Neural crest cell (in vitro differentiated cells): ENCODE data around the gene F12. TPM values are rescaled to one million over a fixed set of nuclear protein-coding genes. Genes with fewer than 3 reads are reported as not detected.
A peak's percentile ranks its signal among the peaks of the same experiment; 100 is the strongest.

Experiments used
- DNase-seq: peaks from one replicate; pipeline ENCODE4 v3.0.0; 2021; ENCODE audit warnings: low read depth, mixed read lengths, low spot score
- H3K27ac Mint-ChIP-seq: one replicate; pipeline ENCODE4 v1.8.0; 2021; ENCODE audit warnings: mild to moderate bottlenecking, mixed read lengths; ENCODE audit not compliant: unreplicated experiment
- H3K27me3 Mint-ChIP-seq: 2 replicates; pipeline ENCODE4 v1.8.0; 2021; ENCODE audit warnings: low read depth, mild to moderate bottlenecking, mixed read lengths
- H3K36me3 Mint-ChIP-seq: 2 replicates; pipeline ENCODE4 v1.8.0; 2021; ENCODE audit warnings: low read depth, mild to moderate bottlenecking, mixed read lengths
- H3K4me1 Mint-ChIP-seq: 2 replicates; pipeline ENCODE4 v1.8.0; 2021; ENCODE audit warnings: mixed read lengths
- H3K4me3 Mint-ChIP-seq: one replicate; pipeline ENCODE4 v1.8.0; 2021; ENCODE audit warnings: mild to moderate bottlenecking, mixed read lengths
- H3K9me3 Mint-ChIP-seq: 2 replicates; pipeline ENCODE4 v1.8.0; 2021; ENCODE audit warnings: mixed read lengths
- total RNA-seq: library from RNA; stranded (reverse); gene quantifications from 2 replicates; pipeline ENCODE4 v1.2.1, GENCODE V29; 2021
- TF ChIP-seq, protein P1 (sequence below): fragments of 200-600 bp; sonication (generic); conservative IDR thresholded peaks from 2 replicates; pipeline ENCODE4 v1.5.0; 2021; ENCODE audit warnings: antibody characterized with exemption, mild to moderate bottlenecking

Gene F12
- total RNA-seq, 1 donor from 2014 or later: 2.7 TPM

DNA sequence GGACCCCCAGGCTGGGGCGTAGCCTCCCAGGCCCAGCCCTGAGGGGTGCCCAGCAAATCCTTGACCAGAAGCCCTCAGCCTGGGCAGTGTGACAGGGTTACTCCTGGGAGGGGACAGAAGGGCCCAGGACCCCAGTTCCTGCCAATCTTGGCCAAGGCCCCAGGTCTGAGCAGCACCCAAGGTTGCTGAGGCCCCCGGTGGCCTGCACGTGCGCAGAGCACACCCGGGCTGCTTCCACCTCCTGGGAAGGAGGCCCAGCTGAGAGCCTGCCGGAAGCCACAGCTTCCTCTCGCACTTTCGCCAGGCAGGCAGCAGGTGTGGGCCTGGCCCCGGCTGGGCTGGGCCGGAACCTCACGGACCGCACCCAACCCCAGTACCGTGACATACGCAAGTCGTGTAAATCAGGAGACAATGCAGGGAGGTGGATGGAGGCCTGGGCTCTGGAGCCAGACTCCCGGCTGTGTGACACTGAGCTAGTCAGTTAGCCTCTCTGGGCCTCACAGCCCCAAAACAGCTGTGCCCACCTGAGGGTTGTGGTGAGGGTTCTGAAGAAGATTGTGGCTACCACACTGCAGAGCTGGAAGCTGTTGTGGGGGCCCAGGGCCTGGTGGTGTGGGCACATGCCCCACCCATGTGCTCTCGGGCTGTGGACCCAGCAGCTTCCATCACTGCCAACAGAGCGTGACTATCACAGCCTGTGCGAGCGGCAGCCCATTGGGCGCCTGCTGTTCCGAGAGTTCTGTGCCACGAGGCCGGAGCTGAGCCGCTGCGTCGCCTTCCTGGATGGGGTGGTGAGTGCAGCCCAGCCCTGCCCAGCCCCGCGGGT, 22.2 kb upstream of the F12 start:
- TF ChIP-seq, protein P1, sequence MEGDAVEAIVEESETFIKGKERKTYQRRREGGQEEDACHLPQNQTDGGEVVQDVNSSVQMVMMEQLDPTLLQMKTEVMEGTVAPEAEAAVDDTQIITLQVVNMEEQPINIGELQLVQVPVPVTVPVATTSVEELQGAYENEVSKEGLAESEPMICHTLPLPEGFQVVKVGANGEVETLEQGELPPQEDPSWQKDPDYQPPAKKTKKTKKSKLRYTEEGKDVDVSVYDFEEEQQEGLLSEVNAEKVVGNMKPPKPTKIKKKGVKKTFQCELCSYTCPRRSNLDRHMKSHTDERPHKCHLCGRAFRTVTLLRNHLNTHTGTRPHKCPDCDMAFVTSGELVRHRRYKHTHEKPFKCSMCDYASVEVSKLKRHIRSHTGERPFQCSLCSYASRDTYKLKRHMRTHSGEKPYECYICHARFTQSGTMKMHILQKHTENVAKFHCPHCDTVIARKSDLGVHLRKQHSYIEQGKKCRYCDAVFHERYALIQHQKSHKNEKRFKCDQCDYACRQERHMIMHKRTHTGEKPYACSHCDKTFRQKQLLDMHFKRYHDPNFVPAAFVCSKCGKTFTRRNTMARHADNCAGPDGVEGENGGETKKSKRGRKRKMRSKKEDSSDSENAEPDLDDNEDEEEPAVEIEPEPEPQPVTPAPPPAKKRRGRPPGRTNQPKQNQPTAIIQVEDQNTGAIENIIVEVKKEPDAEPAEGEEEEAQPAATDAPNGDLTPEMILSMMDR: no peak
- Mint-ChIP-seq H3K27me3 (no peaks in the 10 kb centered on the region), H3K4me3 (no peak overlapping the region), H3K4me1 (peaks cover 16% of the 10 kb centered on the region), H3K9me3 (no peaks in the 10 kb centered on the region), H3K27ac (no peak overlapping the region), H3K36me3 (no peaks in the 10 kb centered on the region)
- DNase-seq: no peak

GRCh38 chr5:177430972-177431316, 21.6 kb upstream of the F12 start:
- TF ChIP-seq, protein P1: no peak
- H3K27me3 Mint-ChIP-seq: peaks cover 4% of the 10 kb centered on the region
- no peak for DNase-seq
- H3K4me3 Mint-ChIP-seq: no peak overlapping the region
- H3K4me1 Mint-ChIP-seq: peaks cover 21% of the 10 kb centered on the region
- no peak overlapping the region for H3K27ac Mint-ChIP-seq
- H3K9me3 Mint-ChIP-seq: no peaks in the 10 kb centered on the region
- no peaks in the 10 kb centered on the region for H3K36me3 Mint-ChIP-seq

- Mint-ChIP-seq H3K27me3 (peaks cover 4% of the 10 kb centered on the region), H3K4me1 (peaks cover 27% of the 10 kb centered on the region), H3K4me3 (peak overlapping the region; percentile 70), H3K9me3 (no peaks in the 10 kb centered on the region), H3K36me3 (no peaks in the 10 kb centered on the region), H3K27ac (no peak overlapping the region)
- TF ChIP-seq, protein P1: no peak
- DNase-seq: no peak
These were observed 21.0 kb upstream of the F12 start for GRCh38 chr5:177430140-177430951.

DNA sequence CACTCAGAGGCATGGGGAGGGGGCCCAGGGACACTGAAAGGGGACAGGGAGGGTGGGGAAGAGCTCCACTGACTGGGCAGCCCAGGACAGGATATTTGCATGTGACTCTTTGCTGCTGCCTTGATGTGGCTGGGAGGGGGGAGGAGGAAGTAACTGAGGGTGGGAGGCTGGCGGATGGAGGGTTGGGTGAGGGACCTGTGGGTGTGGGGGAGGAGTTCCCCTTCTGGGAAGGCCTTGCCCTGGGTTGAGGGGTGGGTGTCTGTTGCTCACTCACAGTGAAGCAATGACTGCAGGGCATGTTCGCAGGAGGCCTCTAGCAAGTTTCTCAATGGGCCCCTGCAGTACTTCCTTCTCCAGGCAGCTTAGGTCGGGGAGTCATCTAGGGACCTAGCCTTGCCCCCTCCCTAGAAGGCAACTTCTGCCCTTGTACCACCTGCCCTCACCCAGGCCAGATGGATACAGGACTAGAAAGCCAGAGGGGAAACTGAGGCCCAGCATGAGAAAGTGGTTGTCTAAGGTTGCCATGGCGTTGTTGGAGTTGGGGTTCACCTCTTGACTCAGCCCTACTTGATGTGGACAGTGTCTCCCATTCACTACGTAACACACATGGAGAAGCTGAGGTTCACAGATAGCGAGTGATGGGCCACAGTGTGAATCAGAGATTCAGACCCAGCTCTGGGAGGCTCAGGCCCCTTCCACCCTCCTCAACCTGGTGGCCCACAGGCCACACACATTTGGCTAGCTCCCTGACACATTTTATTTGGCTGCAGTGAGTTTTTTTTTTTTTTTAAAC, 20.1 kb upstream of the F12 start:
- Mint-ChIP-seq H3K4me3 (peak overlapping the region; percentile 89), H3K27ac (no peak overlapping the region)
- no peak for DNase-seq

More for the DNA sequence above, 20.1 kb upstream of the F12 start:
- TF ChIP-seq, protein P1: no peak
- no peaks in the 10 kb centered on the region for H3K9me3 Mint-ChIP-seq
- no peaks in the 10 kb centered on the region for H3K36me3 Mint-ChIP-seq
- peaks cover 4% of the 10 kb centered on the region for H3K27me3 Mint-ChIP-seq
- H3K4me1 Mint-ChIP-seq: peaks cover 31% of the 10 kb centered on the region
